ENCODE results near the gene PINK1. TPM values are rescaled to one million over a fixed set of nuclear protein-coding genes. Genes with fewer than 3 reads are reported as not detected.

PINK1 gene
- total and polyA plus RNA-seq, 2 of the 13 experiments (the other 11 are each of a cell fraction or from before 2014, with no cell fraction given): 15.3 to 16.1 TPM

DNA sequence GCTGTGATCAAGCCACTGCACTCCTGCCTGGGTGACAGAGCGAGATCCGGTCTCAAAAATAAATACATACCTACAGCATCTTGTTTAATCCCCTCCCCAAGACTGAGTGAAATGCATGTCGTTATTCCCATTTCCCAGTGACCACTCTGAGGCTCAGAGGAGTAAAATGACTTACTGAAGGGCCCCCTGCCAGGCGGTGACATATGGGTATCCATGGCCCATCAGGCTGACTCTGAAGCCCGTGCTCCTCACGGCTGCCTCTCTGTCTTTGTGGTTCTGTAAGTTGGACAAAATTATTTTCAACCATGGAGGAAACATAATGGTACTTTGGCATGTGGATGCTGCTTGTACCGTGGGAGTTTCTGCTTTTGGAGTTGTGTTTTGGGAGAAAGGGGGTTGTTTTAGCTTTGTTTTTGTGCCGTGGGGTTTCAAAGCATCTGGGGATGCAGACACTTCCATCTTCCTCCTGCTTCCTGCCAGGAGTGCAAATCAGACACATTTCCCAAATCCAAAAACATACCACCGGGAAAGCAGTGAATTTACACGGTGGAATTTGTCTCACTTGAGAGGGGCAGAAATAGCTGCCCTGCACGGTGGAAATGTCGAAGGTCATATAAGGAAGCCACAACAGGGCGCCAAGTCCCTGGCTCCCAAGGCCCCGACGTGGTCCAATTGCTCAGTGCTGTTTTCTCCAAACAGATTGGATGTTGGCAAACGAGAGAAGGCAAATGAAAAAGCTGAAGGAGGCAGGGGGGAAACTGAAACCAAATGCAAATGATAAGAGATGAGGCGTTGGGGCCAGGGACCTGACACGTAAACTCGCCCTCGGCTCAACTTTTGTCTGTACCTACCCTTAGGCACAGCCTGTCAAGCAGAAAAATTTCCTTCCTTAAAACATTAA is 17.1 kb upstream of the PINK1 start (continued):
- TF ChIP-seq, protein P1, sequence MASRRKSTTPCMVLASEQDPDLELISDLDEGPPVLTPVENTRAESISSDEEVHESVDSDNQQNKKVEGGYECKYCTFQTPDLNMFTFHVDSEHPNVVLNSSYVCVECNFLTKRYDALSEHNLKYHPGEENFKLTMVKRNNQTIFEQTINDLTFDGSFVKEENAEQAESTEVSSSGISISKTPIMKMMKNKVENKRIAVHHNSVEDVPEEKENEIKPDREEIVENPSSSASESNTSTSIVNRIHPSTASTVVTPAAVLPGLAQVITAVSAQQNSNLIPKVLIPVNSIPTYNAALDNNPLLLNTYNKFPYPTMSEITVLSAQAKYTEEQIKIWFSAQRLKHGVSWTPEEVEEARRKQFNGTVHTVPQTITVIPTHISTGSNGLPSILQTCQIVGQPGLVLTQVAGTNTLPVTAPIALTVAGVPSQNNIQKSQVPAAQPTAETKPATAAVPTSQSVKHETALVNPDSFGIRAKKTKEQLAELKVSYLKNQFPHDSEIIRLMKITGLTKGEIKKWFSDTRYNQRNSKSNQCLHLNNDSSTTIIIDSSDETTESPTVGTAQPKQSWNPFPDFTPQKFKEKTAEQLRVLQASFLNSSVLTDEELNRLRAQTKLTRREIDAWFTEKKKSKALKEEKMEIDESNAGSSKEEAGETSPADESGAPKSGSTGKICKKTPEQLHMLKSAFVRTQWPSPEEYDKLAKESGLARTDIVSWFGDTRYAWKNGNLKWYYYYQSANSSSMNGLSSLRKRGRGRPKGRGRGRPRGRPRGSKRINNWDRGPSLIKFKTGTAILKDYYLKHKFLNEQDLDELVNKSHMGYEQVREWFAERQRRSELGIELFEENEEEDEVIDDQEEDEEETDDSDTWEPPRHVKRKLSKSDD (CRISPR knock-in tag; IDR thresholded peaks at IDR 0.05; ENCODE audit: low read depth): no peak
- TF ChIP-seq ZBTB42 (CRISPR knock-in tag; IDR thresholded peaks at IDR 0.05): no peak
- TF ChIP-seq MAF1 (CRISPR knock-in tag; IDR thresholded peaks at IDR 0.05; ENCODE audit: borderline replicate concordance): no peak
- TF ChIP-seq ATF1 (CRISPR knock-in tag; IDR thresholded peaks at IDR 0.05): no peak
- no peak for TF ChIP-seq POGZ (CRISPR knock-in tag; IDR thresholded peaks at IDR 0.05)
- TF ChIP-seq FOXC1 (CRISPR knock-in tag; IDR thresholded peaks at IDR 0.05; ENCODE audit: borderline replicate concordance): no peak
- TF ChIP-seq, protein P2, sequence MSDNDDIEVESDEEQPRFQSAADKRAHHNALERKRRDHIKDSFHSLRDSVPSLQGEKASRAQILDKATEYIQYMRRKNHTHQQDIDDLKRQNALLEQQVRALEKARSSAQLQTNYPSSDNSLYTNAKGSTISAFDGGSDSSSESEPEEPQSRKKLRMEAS (IDR thresholded peaks at IDR 0.05): no peak

DNA sequence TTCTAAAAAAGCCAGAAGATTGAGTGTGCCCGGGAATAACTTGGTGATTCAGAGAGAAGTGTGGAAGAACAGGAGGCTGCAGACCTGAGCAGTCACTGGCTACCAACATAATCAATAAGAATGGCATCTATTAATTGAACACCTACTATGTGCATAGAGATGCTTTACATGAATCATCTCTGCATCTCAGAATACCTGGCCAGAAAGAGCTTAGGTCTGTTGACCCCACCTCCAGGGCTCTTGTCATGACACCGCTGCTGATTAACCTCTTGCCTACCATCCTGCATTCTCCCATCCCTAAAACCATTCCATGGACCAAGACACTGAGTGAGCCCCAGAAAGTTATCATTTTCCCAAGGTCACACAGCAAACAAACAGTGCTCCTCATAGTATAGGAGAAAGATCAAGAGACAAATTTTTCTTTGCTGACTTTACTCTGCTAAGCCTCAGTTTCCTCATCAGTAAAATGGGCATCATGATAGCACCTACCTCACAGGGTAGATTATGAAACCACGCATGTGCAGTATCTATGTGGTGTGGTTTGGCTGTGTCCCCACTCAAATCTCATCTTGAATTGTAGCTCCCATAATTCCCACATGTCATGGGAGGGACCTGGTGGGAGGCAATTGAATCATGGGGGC is 16.3 kb upstream of the PINK1 start:
- Histone ChIP-seq H3K79me2 (ENCODE audit: insufficient read depth, low read length) (no peaks in the 10 kb centered on the region), H3K36me3 (replicated peaks in 1 of 2; ENCODE audit: control insufficient read depth in 1 of 2, insufficient read depth in 2 of 2, low read length in 2 of 2) (no peaks in the 10 kb centered on the region), H4K20me1 (ENCODE audit: insufficient read depth, low read length) (no peaks in the 10 kb centered on the region), H3K9ac (ENCODE audit: insufficient read depth, low read depth, low read length) (no peak overlapping the region), H2AFZ (ENCODE audit: low read length) (no peak overlapping the region), H3K9me3 (ENCODE audit: low read length) (no peaks in the 10 kb centered on the region), H3K27me3 (ENCODE audit: control insufficient read depth in 1 of 2, insufficient read depth in 2 of 2, low read length in 2 of 2) (no peaks in the 10 kb centered on the region), H3K27ac (ENCODE audit: extremely low read length, insufficient read depth, low read length) (no peak overlapping the region), H3K4me2 (ENCODE audit: low read depth, low read length) (no peak overlapping the region), H3K4me1 (ENCODE audit: insufficient read depth, low read length) (peaks cover 22% of the 10 kb centered on the region), H3K4me3 (replicated peaks in 1 of 3; ENCODE audit: insufficient read depth in 1 of 3, low read depth in 2 of 3, low read length in 3 of 3) (no peak overlapping the region)
- ChIA-PET POLR2A (no interaction called here), CTCF (ENCODE audit: low intra/inter-chr PET ratio, low total read pairs) (no interaction called here)
- FAIRE-seq: no peak
- no peak for DNase-seq (ENCODE audit: low spot score)
- TF ChIP-seq ZNF629 (CRISPR knock-in tag; conservative IDR thresholded peaks at IDR 0.05) (peak; percentile 73), ZNF343 (CRISPR knock-in tag; IDR thresholded peaks at IDR 0.05) (no peak), GZF1 (CRISPR knock-in tag; IDR thresholded peaks at IDR 0.05) (no peak), ZKSCAN1 (IDR thresholded peaks at IDR 0.05; ENCODE audit: low read length) (peak; percentile 53; the same call in 1 of the 2 replicates)
- 90% methylated on average over 3 of the region's 3 CpGs for WGBS (ENCODE audit: low lambda C conversion rate)
- ATAC-seq: no peak
- intact Hi-C loops (cut with micrococcal nuclease; ENCODE audit: unreplicated experiment) (no loop called here), in situ Hi-C loops (cut with HindIII; ENCODE audit: extremely low pct_ligation_motif_present, low pct_unique_long_range_greater_than_20kb) (no loop called here)
- no TSS peak for BruUV-seq (replicated peaks)

Measured in HepG2 (cell line).